ENCODE results near the gene PKP4. TPM values are rescaled to one million over a fixed set of nuclear protein-coding genes. Genes with fewer than 3 reads are reported as not detected.

The PKP4 gene
- total and polyA plus RNA-seq, 7 donors: 14.4 to 41.3 (median 27.5) TPM

DNA sequence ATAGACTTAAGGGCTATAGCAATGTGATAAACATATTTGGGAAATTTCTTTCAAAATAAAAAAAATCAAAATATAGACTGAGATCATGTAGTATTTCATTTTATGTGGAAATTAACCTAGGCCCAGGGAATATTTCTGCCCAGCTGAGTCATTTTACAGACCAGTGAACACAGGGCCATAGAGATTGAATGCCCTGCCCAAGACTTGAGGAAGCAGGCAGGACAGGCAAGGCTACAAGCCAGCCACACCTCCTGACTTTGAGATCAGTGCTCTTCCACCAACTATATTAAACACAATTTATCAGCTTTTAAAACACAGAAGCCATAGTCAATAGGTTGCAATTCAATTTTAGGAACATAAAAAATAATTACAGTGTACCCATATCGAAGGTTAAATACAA lies 13.1 kb upstream of the PKP4 start:
- H3K27ac ChIP-seq: no peak overlapping the region
- no peaks in the 10 kb centered on the region for H3K4me1 ChIP-seq
- WGBS, 2 donors: 97% methylated on average over 1 of the region's 1 CpG
- no peaks in the 10 kb centered on the region for H3K36me3 ChIP-seq
- H3K4me3 ChIP-seq: no peak overlapping the region
- intact Hi-C loops (cut with DNase I): no loop called here
- no peaks in the 10 kb centered on the region for H3K27me3 ChIP-seq
- TF ChIP-seq, protein P1, sequence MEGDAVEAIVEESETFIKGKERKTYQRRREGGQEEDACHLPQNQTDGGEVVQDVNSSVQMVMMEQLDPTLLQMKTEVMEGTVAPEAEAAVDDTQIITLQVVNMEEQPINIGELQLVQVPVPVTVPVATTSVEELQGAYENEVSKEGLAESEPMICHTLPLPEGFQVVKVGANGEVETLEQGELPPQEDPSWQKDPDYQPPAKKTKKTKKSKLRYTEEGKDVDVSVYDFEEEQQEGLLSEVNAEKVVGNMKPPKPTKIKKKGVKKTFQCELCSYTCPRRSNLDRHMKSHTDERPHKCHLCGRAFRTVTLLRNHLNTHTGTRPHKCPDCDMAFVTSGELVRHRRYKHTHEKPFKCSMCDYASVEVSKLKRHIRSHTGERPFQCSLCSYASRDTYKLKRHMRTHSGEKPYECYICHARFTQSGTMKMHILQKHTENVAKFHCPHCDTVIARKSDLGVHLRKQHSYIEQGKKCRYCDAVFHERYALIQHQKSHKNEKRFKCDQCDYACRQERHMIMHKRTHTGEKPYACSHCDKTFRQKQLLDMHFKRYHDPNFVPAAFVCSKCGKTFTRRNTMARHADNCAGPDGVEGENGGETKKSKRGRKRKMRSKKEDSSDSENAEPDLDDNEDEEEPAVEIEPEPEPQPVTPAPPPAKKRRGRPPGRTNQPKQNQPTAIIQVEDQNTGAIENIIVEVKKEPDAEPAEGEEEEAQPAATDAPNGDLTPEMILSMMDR (IDR thresholded peaks at IDR 0.05): no peak
- TF ChIP-seq EP300 (IDR thresholded peaks at IDR 0.05) (no peak), POLR2AphosphoS5 (IDR thresholded peaks at IDR 0.05) (no peak), POLR2A (IDR thresholded peaks at IDR 0.05) (no peak)
- DNase-seq: no peak
- H3K9me3 ChIP-seq: no peaks in the 10 kb centered on the region

- Histone ChIP-seq H3K27me3 (no peaks in the 10 kb centered on the region), H3K4me3 (peak overlapping the region; percentile 60 to 99 (median 79)), H3K4me1 (peaks cover 0 to 14% (median 9%) of the 10 kb centered on the region in 4 donors), H3K27ac (peak overlapping the region; percentile 80 to 97 (median 96)), H3K9me3 (no peaks in the 10 kb centered on the region), H3K36me3 (no peaks in the 10 kb centered on the region)
- peak; percentile 79 for DNase-seq
- 0% methylated on average over 84 of the region's 84 CpGs for WGBS, 2 donors
- TF ChIP-seq, protein P1 (IDR thresholded peaks at IDR 0.05): no peak
- TF ChIP-seq EP300 (IDR thresholded peaks at IDR 0.05) (no peak), POLR2AphosphoS5 (IDR thresholded peaks at IDR 0.05) (no peak), POLR2A (IDR thresholded peaks at IDR 0.05) (no peak)
- intact Hi-C loops (cut with DNase I): loop anchor here (5.0 kb wide), 1 partner anchor 295 kb away; no protein-coding TSS in a partner anchor
These were observed 507 bp downstream of the PKP4 start for GRCh38 chr2:158457092-158457825.

DNA sequence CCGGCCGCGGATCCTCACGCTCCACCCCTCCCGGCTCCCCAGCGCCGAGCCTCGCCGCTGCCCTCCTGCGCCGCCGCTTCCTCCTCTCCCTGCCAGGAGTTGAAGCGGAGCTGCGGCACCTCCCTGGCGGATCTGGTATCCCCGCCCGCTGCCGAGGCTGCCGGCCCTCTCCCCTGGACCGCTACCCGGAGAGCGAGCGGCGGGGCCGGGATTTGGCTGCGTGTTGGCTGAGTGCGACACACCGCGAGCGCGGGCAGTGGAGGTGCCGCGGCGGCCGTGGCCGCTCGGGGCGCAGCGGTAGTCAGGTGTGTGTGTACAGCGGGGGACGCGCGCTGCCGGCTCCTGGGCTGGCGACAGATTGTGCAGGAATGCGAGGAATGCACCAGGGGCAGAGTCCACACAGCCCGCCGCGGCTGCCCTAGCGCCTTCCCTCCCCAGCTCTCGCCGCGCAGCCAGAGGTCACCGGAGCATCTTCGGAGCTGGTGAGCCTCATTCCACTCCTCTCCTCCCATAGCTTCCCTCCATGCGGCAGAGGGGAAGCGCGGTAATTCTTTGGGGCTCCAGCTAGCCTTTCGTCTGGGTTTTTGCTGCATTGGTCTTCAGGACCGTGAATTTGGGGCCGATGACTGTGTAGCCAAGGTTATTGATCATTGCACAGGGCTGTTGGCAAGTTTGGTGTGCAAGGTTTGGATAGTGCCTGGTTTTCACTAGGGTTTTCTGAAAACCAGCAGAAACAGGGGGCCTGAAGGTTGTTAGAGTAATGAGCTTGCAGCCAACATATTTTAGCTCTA lies 1.3 kb downstream of the PKP4 start:
- TF ChIP-seq POLR2AphosphoS5 (IDR thresholded peaks at IDR 0.05) (peak in 2 of 4 donors; percentile 30 to 58), EP300 (IDR thresholded peaks at IDR 0.05) (no peak), POLR2A (IDR thresholded peaks at IDR 0.05) (peak in 1 of 2 donors; percentile 17)
- TF ChIP-seq, protein P1 (IDR thresholded peaks at IDR 0.05): peak; percentile 21 to 47 (median 36)
- Histone ChIP-seq H3K4me1 (peaks cover 0 to 14% (median 9%) of the 10 kb centered on the region in 4 donors), H3K4me3 (peak overlapping the region; percentile 60 to 99 (median 79)), H3K9me3 (no peaks in the 10 kb centered on the region), H3K27me3 (no peaks in the 10 kb centered on the region), H3K36me3 (no peaks in the 10 kb centered on the region), H3K27ac (peak overlapping the region; percentile 80 to 97 (median 96))
- 0% methylated on average over 61 of the region's 61 CpGs for WGBS, 2 donors
- intact Hi-C loops (cut with DNase I): loop anchor here (5.0 kb wide), 1 partner anchor 294 kb away; no protein-coding TSS in a partner anchor
- peak; percentile 78 for DNase-seq

DNA sequence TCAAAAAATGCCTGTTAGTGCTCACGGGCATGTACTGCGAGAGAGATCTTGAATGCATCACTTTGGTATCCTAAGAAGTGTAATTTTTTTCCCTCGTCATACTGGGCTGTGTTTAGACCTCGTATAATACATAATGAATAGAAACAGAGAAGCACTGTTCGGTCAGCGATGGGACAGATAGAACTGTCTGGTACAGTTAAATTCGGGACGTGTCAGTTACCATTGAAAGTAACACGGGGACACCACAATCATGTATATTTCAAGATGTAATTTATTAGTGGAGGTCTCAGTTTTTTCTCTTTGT lies 1.8 kb downstream of the PKP4 start:
- WGBS, 2 donors: 39 to 58% methylated on average over 9 of the region's 9 CpGs
- no peak for DNase-seq
- Histone ChIP-seq H3K4me3 (peak overlapping the region; percentile 60 to 99 (median 79)), H3K4me1 (peaks cover 0 to 14% (median 9%) of the 10 kb centered on the region in 4 donors), H3K27ac (peak overlapping the region; percentile 80 to 97 (median 96)), H3K9me3 (no peaks in the 10 kb centered on the region), H3K36me3 (no peaks in the 10 kb centered on the region), H3K27me3 (no peaks in the 10 kb centered on the region)
- intact Hi-C loops (cut with DNase I): loop anchor here (5.0 kb wide), 1 partner anchor 294 kb away; no protein-coding TSS in a partner anchor
- TF ChIP-seq POLR2AphosphoS5 (IDR thresholded peaks at IDR 0.05): no peak
- TF ChIP-seq, protein P1 (IDR thresholded peaks at IDR 0.05): no peak
- TF ChIP-seq EP300 (IDR thresholded peaks at IDR 0.05): no peak
- no peak for TF ChIP-seq POLR2A (IDR thresholded peaks at IDR 0.05)
